Prostate gland (tissue), 2 donors: ENCODE results near the gene FKBP7.

Source experiments
- POLR2A ChIP-seq: fragments of 450-650 bp; IDR thresholded peaks from one replicate; pipeline ENCODE4 v1.6.1; 2016; ENCODE audit warnings: antibody characterized with exemption, mild to moderate bottlenecking
- POLR2AphosphoS5 ChIP-seq: sonication (generic); formaldehyde crosslinking; IDR thresholded peaks from one replicate; pipeline ENCODE4 v1.6.1; 2017; ENCODE audit warnings: antibody characterized with exemption
- TF ChIP-seq, protein P1 (sequence below), 4 experiments: fragments of 200-600 bp in 2 of 4; fragments of 450-650 bp in 2 of 4; sonication (generic) in 2 of 4; IDR thresholded peaks; 1 replicate in 3 of 4; 2 replicates in 1 of 4; pipeline ENCODE4 v1.5.1; 2016 to 2019; ENCODE audit warnings: antibody characterized with exemption in 4 of 4, mild to moderate bottlenecking in 2 of 4, moderate library complexity in 2 of 4

DNA sequence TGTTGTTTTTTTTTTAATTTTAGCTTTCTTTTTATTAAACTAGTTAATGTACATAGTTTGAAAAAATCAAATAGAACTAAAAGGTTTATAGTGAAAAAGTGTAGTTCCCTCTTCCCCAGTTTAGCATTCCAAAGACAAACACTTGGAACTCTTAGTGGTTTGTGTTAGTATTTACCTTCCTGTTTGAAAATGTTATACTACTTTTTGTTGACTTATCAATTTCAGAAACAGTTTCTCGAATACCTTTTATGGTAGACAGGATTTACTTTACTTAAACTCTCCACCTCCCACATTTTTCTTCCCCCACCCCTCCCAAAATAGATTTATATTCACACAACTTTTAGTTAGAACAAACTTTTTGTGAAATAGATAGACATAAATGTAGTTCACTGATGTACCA is 28.5 kb upstream of the FKBP7 start:
- TF ChIP-seq, protein P1, sequence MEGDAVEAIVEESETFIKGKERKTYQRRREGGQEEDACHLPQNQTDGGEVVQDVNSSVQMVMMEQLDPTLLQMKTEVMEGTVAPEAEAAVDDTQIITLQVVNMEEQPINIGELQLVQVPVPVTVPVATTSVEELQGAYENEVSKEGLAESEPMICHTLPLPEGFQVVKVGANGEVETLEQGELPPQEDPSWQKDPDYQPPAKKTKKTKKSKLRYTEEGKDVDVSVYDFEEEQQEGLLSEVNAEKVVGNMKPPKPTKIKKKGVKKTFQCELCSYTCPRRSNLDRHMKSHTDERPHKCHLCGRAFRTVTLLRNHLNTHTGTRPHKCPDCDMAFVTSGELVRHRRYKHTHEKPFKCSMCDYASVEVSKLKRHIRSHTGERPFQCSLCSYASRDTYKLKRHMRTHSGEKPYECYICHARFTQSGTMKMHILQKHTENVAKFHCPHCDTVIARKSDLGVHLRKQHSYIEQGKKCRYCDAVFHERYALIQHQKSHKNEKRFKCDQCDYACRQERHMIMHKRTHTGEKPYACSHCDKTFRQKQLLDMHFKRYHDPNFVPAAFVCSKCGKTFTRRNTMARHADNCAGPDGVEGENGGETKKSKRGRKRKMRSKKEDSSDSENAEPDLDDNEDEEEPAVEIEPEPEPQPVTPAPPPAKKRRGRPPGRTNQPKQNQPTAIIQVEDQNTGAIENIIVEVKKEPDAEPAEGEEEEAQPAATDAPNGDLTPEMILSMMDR (IDR thresholded peaks at IDR 0.05): no peak
- no peak for TF ChIP-seq POLR2A
- no peak for TF ChIP-seq POLR2AphosphoS5
